ELR (cell line): ENCODE results near the gene VILL.

Experiments
- DNase-seq: peaks from one replicate; pipeline ENCODE4 v3.0.0-alpha.2; 2015; ENCODE audit warnings: low read depth

VILL gene

GRCh38 chr3:37990527-37990926 lies at the start of gene VILL:
Gene VILL, plus strand, starts transcription at chr3:37990786. Its CDS starts 2,887 bp downstream, at chr3:37993673.
- DNase-seq: no peak

GRCh38 chr3:37941608-37942508 lies 48.7 kb upstream of the VILL start:
- DNase-seq: no peak

DNA sequence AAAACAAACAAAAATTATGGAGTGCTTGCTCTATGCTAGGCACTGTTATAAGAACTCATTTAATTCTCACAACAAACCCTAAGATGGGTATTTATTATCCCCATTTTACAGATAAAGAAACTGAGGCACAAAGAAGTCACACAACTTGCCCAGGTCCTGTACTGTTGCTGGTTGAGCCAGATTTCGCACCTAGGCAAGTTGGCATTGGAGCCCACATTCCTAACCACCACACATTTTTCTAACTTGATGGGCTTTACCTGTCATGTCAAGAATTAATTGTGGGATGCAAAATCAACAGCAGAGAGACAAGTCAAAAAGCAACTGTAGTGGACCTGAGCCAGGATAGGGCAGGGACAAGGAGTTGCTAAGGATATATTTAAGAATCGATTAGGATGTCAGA lies 47.9 kb upstream of the VILL start:
- no peak for DNase-seq

DNA sequence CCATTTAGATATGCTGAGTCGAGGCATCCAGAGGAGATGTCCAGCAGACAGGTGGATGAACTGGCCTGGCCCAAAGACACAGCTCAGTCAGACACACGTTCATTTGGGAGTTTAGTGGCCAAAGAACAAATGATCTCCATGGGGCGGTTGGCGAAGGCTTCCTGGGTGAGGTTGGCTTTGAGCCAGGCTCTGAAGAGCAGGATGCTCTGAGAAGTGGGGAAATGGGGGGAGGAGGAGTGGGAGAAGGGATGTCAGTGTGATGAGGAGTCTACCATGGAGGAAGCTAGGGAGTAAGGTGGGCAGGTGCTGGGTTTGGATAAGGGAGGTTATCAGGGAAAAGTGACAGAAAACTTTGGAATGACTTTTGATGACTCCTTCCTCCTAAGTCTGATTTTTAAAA lies 47.5 kb upstream of the VILL start:
- no peak for DNase-seq

GRCh38 chr3:37943631-37944314 lies 46.8 kb upstream of the VILL start:
- no peak for DNase-seq

- DNase-seq: no peak
These were observed 46.2 kb upstream of the VILL start for GRCh38 chr3:37944391-37944842.

DNA sequence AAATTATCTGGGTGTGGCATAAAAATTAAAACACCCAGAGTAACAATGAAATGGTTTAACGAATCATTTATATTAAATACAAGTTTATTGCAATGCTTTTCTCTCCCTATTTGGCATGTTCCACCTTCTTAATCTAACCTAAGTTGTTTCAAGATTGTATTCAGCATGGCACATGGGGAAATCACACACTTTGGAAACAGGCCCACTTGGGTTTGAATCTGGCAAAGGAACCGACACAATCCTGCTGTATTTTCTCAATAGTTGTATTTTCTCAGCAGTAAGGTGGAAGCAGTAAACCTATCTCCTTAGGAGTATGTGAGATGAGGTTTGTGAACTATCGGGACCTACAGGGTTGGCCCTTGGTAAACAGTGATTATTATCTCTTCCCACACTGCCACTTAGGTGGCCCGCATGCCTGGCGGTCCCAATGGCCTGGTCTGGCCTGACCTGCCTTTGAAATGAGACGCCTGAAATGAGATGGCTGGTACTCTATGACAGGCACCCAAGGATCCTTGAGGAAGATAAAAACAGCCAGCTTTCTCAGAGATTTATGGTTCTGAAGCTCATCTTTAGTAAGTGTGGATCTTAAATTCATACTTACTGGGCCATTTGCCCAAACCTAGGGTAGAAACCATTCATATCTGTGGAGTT lies 45.3 kb upstream of the VILL start:
- DNase-seq: no peak

- peak; percentile 81 for DNase-seq
These were observed 44.6 kb upstream of the VILL start for GRCh38 chr3:37945807-37946530.

DNA sequence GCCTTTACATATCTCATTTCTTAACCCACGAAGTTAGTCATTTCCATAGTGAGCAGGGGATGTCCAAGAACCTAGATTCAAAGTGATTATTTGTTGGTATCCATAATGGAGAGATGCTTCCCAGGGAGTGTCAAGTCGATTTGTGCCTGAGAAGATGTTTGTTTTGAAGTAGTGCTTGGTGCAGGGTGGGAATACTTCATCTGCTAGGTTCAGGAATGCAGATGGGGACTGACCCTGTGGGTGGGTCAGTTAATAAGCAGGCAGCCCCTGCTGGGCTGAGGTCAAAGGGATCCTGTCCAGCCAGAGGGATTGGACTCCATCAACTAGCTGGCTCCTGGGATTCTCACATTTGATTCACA lies 44.1 kb upstream of the VILL start:
- DNase-seq: no peak

DNA sequence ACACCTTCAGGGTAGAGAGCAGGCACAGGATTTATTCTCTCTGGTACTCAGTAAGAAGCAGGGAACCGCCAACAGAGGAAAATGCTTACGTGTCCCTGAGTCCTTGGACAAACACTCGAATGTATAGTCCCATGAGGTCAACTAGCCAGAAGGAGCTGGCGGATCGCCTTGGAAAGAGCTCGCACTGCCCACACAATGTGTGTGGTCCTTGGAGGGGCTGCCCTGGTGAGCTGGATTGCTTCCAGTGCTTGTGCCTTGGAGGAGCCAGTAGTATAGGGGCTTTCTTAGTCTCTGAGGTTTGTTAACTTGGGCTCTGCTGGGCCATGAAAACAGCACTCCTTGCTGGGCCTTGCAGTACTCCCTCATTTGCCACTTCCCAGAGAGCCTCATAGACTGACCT lies 40.7 kb upstream of the VILL start:
- DNase-seq: no peak

- peak; percentile 69 for DNase-seq
These were observed 38.0 kb upstream of the VILL start for GRCh38 chr3:37952564-37952963.

- DNase-seq: no peak
These were observed 37.4 kb upstream of the VILL start for GRCh38 chr3:37953226-37953625.

DNA sequence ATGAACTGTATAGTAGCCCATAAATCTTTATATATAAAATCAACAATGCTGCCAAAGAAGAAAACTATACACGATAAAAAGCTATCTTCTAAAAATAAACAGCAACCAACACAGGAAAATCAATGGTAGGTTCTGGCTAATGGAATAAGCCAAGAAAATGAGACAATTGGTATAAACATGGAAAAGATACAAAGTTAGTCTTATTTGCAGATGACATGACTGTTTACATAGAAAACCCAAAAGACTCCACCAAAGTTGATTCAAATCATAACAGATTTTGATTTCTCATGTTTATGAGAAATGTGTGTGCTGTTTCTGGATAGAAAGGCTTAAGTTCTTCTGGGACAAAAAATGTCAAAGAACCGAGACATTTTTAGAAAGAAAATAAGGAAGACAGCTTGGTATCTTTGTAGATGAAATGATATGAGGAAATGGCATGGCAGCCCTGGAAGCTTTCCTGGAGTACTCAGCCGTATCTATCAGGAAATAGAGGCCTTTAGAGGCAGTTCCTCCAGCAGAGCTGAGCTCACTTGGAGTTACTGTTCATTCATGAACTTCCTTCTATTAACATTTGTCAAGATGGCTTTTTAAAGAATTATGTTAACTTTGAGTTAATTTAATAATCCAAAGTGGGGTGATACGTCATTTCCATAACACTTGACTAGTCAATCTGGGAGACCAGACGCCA lies 36.7 kb upstream of the VILL start:
- DNase-seq: no peak

GRCh38 chr3:37954881-37955280 lies 35.7 kb upstream of the VILL start:
- DNase-seq: no peak

DNA sequence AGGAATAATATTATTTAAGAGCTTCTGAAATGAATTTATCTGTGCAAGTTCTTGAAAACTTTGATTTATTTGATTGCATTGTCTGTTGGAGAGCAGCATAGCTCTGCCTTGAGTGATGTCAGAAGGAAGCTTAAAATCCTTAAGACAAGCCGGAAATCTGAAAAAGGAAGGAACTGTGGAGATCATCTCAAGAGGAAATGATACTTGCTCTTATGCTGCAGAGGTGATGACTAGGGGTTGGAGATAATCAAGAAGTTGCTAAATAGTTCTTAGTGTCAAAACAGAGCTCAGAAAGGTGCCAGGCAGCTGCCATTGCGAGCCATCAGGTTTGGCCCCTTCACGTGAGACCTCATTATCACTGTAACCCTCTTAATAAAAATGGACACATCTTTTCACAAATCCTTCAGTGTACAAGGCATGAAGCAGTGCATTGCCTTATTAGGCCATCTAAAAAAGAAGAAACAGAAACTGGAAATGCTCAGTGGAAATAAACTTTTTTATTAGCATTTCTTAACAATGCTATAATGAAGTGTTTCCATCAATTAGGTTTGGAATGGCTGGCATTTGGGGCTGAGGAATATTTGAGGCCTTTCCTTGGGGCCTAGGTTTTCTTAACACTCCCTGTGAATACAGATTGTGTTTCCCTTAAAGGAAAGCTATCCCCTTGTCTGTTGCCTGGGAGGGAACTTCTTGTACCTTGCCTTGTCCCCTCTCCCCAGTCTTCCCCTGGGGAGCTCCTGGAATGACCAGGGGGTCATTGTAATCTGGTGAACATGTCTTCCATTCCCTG lies 34.5 kb upstream of the VILL start:
- no peak for DNase-seq

GRCh38 chr3:37956723-37957538 lies 33.7 kb upstream of the VILL start:
- DNase-seq: no peak

DNA sequence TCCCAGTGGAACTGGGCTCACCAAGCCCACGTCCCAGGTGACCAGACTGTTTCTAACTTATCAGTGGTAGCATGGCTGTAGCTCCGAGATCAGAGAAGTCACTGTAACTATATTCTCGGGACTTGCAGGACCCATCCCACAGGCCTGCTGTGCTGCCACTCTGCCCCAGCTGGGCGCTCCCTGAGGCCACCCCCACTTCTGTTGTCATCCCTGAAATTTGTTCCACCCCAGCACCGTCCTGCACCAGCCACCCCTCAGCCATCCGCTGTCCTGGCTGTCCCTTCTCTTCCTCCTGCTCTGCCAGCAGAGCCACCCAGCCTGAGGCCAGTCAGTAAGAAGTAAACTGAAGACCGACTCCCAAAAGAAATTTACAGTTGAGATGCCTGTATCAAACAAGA lies 33.0 kb upstream of the VILL start:
- no peak for DNase-seq

- no peak for DNase-seq
These were observed 28.8 kb upstream of the VILL start for GRCh38 chr3:37961622-37962431.

- no peak for DNase-seq
These were observed 27.6 kb upstream of the VILL start for GRCh38 chr3:37963016-37963415.
